GM12878 (cell line): ENCODE measurements around the gene SORCS2. TPM values are rescaled to one million over a fixed set of nuclear protein-coding genes. Genes with fewer than 3 reads are reported as not detected.

Experiments used
- ATAC-seq: fragments of 200-7000 bp; cut with Tn5 transposase; 3 replicates; pipeline ENCODE4 v1.9.1; 2020; ENCODE audit warnings: mild to moderate bottlenecking, moderate library complexity
- BruUV-seq: library from RNA; stranded (reverse); fragments of 400-500 nt; replicated peaks from 2 replicates; lab custom pipeline; 2021; lab: Mats Ljungman, UMichigan
- CTCF ChIA-PET: fragments of 300-600 bp; sonication (Branson Sonifier 250); formaldehyde crosslinking; extraction: SDS; loops from one replicate; lab custom pipeline; 2021; ENCODE audit warnings: inconsistent platforms; lab: Yijun Ruan, JAX
- POLR2A ChIA-PET: fragments of 350-600 bp; formaldehyde crosslinking; extraction: SDS; loops from one replicate; lab custom pipeline; 2021; ENCODE audit warnings: inconsistent platforms; lab: Charles Lee
- RAD21 ChIA-PET: fragments of 300-600 bp; sonication (Branson Sonifier 250); formaldehyde crosslinking; loops from one replicate; lab custom pipeline; 2023; ENCODE audit warnings: antibody characterized with exemption; ENCODE audit not compliant: unreplicated experiment; lab: Charles Lee
- SMC1A ChIA-PET: fragments of 300-600 bp; sonication (Branson Sonifier 250); formaldehyde crosslinking; loops from one replicate; lab custom pipeline; 2023; ENCODE audit not compliant: unreplicated experiment, uncharacterized antibody; lab: Charles Lee
- DNase-seq: peaks from one replicate; pipeline ENCODE4 v3.0.0-alpha.2; 2011; ENCODE audit warnings: low read depth, low spot score
- FAIRE-seq: peaks from 3 replicates; lab custom pipeline; 2011; peaks lifted over from hg19 to GRCh38; lab: Jason Lieb, UNC
- H2AFZ ChIP-seq: 2 replicates; pipeline ENCODE4 v1.6.0; 2011; ENCODE audit warnings: low read depth, low read length, control low read depth; ENCODE audit not compliant: control insufficient read depth
- H3K27ac ChIP-seq: 2 replicates; pipeline ENCODE4 v1.5.1; 2011; ENCODE audit warnings: control low read depth; ENCODE audit not compliant: control insufficient read depth, insufficient read depth
- H3K27me3 ChIP-seq, 2 experiments: replicated peaks in 1 of 2; 2 replicates each; pipeline versions ENCODE4 v1.6.0 to v1.6.1; 2011; ENCODE audit warnings: low read length in 1 of 2; ENCODE audit not compliant: control insufficient read depth in 2 of 2, insufficient read depth in 2 of 2
- H3K36me3 ChIP-seq, 2 experiments: 2 replicates each; pipeline ENCODE4 v1.5.1; 2011; ENCODE audit warnings: low read length in 1 of 2; ENCODE audit not compliant: control insufficient read depth in 2 of 2, insufficient read depth in 2 of 2
- H3K4me1 ChIP-seq: 2 replicates; pipeline ENCODE4 v1.6.1; 2011; ENCODE audit warnings: mild to moderate bottlenecking, low read length, moderate library complexity, mixed read lengths; ENCODE audit not compliant: control insufficient read depth, insufficient read depth
- H3K4me2 ChIP-seq: 2 replicates; pipeline ENCODE4 v1.6.0; 2011; ENCODE audit warnings: control low read depth; ENCODE audit not compliant: control insufficient read depth, insufficient read depth
- H3K4me3 ChIP-seq: fragments of 200-600 bp; sonication (generic); 2 replicates; pipeline ENCODE4 v1.5.1; 2016
- H3K79me2 ChIP-seq: 2 replicates; pipeline ENCODE4 v1.6.0; 2011; ENCODE audit warnings: low read length; ENCODE audit not compliant: control insufficient read depth, insufficient read depth
- H3K9ac ChIP-seq: 2 replicates; pipeline ENCODE4 v1.8.0; 2011; ENCODE audit warnings: low read length, control low read depth, mixed read lengths; ENCODE audit not compliant: control insufficient read depth, insufficient read depth
- H3K9me3 ChIP-seq: replicated peaks from 3 replicates; pipeline ENCODE4 v1.5.1; 2011; ENCODE audit warnings: mild to moderate bottlenecking, low read length; ENCODE audit not compliant: control insufficient read depth, insufficient read depth
- H4K20me1 ChIP-seq: 2 replicates; pipeline ENCODE4 v1.6.0; 2011; ENCODE audit not compliant: control insufficient read depth, insufficient read depth
- BMI1 ChIP-seq: fragments of 450-650 bp; IDR thresholded peaks from 2 replicates; pipeline ENCODE4 v1.6.1; 2016; ENCODE audit warnings: mild to moderate bottlenecking, moderate library complexity, borderline replicate concordance
- CUX1 ChIP-seq: IDR thresholded peaks from 2 replicates; pipeline ENCODE4 v1.6.1; 2012; ENCODE audit warnings: improper control_type of control experiment, low read depth, low read length; ENCODE audit not compliant: insufficient replicate concordance
- HDAC6 ChIP-seq: fragments of 200-600 bp; sonication (generic); IDR thresholded peaks from one replicate; pipeline ENCODE4 v1.8.0; 2017; ENCODE audit warnings: antibody characterized with exemption; ENCODE audit not compliant: unreplicated experiment
- KDM1A ChIP-seq: fragments of 200-600 bp; sonication (generic); IDR thresholded peaks from 2 replicates; pipeline ENCODE4 v1.6.1; 2016; ENCODE audit warnings: borderline replicate concordance
- NFIC ChIP-seq: IDR thresholded peaks from 2 replicates; pipeline ENCODE4 v1.6.1; 2012; ENCODE audit warnings: low read depth, mild to moderate bottlenecking, inconsistent platforms, low read length, moderate library complexity
- NFYA ChIP-seq: IDR thresholded peaks from 2 replicates; pipeline ENCODE4 v1.6.1; 2011; ENCODE audit warnings: low read depth, mild to moderate bottlenecking, low read length, improper control_type of control experiment, borderline replicate concordance
- SMC3 ChIP-seq: IDR thresholded peaks from 2 replicates; pipeline ENCODE4 v1.6.1; 2011; ENCODE audit warnings: low read length, improper control_type of control experiment, borderline replicate concordance
- WRNIP1 ChIP-seq: IDR thresholded peaks from 2 replicates; pipeline ENCODE4 v1.6.1; 2011; ENCODE audit warnings: low read depth, low read length, improper control_type of control experiment, borderline replicate concordance
- ZSCAN29 ChIP-seq: fragments of 450-650 bp; IDR thresholded peaks from 2 replicates; pipeline ENCODE4 v1.6.1; 2017; ENCODE audit warnings: mild to moderate bottlenecking, moderate library complexity
- WGBS: methylation state at CpG from one replicate; pipeline ENCODE4 v1.1.6; 2016; ENCODE audit warnings: low lambda C conversion rate; ENCODE audit not compliant: insufficient replicate concordance, insufficient coverage; ENCODE audit errors: missing lambda C conversion rate; 5-methylcytosine and 5-hydroxymethylcytosine counted together
- in situ Hi-C: fragments of 300-500 bp; cut with MboI; formaldehyde crosslinking; loops from 9 replicates; pipeline ENCODE4 v1.14.3; 2018; ENCODE audit warnings: mixed read lengths
- intact Hi-C: fragments of 100-400 bp; cut with micrococcal nuclease; formaldehyde crosslinking; loops from one replicate; pipeline ENCODE4 v1.14.2; 2022; ENCODE audit not compliant: unreplicated experiment
- polyA plus RNA-seq, 11 experiments: library from polyadenylated mRNA; depleted of rRNA in 4 of 11; unstranded in 6 of 11; stranded (reverse) in 5 of 11; fragments of >200 nt; fragmentation: Nextera tagmentation in 4 of 11; fragmentation: Illumina TruSeq in 1 of 11; extraction: Ambion mirVana in 4 of 11; extraction: Trizol in 1 of 11; gene quantifications; 1 replicate in 1 of 11; 2 replicates in 10 of 11; pipeline versions ENCODE4 v1.2.1 to v1.2.3, GENCODE V29; 2011 to 2016; ENCODE audit warnings: inconsistent platforms in 2 of 11, missing spikeins in 2 of 11, low read depth in 1 of 11
- total RNA-seq, 4 experiments: library from RNA; depleted of rRNA in 3 of 4; stranded (reverse); fragments of >200 nt in 3 of 4; fragmentation: Illumina TruSeq in 1 of 4; extraction: Trizol in 1 of 4; gene quantifications; 2 replicates each; pipeline versions ENCODE4 v1.2.1 to v1.2.3, GENCODE V29; 2013 to 2021
- TF ChIP-seq, protein P1 (sequence below): fragments of 450-650 bp; IDR thresholded peaks from 2 replicates; pipeline ENCODE4 v1.6.1; 2017; ENCODE audit warnings: mild to moderate bottlenecking, moderate library complexity

The SORCS2 gene
- total and polyA plus RNA-seq, 10 of the 15 experiments (the other 5 are each of a cell fraction or from before 2014, with no cell fraction given): 0.01 to 0.15 (median 0.05) TPM; not detected in 5

GRCh38 chr4:7466904-7467303 lies 274.6 kb downstream of the SORCS2 start:
- in situ Hi-C loops (no loop called here), intact Hi-C loops (no loop called here)
- Histone ChIP-seq H3K4me3 (no peak overlapping the region), H4K20me1 (no peaks in the 10 kb centered on the region), H2AFZ (no peak overlapping the region), H3K79me2 (no peaks in the 10 kb centered on the region), H3K4me2 (no peak overlapping the region), H3K9me3 (no peaks in the 10 kb centered on the region), H3K27ac (no peak overlapping the region), H3K4me1 (no peaks in the 10 kb centered on the region), H3K9ac (no peak overlapping the region), H3K36me3 (no peaks in the 10 kb centered on the region), H3K27me3 (no peaks in the 10 kb centered on the region; a peak in 2 of 4 replicates)
- no peak for FAIRE-seq
- ChIA-PET POLR2A (no interaction called here), RAD21 (no interaction called here), CTCF (no interaction called here), SMC1A (no interaction called here)
- BruUV-seq: no TSS peak
- no peak for ATAC-seq
- 7% methylated on average over 7 of the region's 7 CpGs for WGBS
- TF ChIP-seq NFIC (no peak), CUX1 (no peak), ZSCAN29 (no peak), SMC3 (no peak), NFYA (no peak), HDAC6 (no peak), KDM1A (no peak), BMI1 (no peak), WRNIP1 (no peak)
- TF ChIP-seq, protein P1, sequence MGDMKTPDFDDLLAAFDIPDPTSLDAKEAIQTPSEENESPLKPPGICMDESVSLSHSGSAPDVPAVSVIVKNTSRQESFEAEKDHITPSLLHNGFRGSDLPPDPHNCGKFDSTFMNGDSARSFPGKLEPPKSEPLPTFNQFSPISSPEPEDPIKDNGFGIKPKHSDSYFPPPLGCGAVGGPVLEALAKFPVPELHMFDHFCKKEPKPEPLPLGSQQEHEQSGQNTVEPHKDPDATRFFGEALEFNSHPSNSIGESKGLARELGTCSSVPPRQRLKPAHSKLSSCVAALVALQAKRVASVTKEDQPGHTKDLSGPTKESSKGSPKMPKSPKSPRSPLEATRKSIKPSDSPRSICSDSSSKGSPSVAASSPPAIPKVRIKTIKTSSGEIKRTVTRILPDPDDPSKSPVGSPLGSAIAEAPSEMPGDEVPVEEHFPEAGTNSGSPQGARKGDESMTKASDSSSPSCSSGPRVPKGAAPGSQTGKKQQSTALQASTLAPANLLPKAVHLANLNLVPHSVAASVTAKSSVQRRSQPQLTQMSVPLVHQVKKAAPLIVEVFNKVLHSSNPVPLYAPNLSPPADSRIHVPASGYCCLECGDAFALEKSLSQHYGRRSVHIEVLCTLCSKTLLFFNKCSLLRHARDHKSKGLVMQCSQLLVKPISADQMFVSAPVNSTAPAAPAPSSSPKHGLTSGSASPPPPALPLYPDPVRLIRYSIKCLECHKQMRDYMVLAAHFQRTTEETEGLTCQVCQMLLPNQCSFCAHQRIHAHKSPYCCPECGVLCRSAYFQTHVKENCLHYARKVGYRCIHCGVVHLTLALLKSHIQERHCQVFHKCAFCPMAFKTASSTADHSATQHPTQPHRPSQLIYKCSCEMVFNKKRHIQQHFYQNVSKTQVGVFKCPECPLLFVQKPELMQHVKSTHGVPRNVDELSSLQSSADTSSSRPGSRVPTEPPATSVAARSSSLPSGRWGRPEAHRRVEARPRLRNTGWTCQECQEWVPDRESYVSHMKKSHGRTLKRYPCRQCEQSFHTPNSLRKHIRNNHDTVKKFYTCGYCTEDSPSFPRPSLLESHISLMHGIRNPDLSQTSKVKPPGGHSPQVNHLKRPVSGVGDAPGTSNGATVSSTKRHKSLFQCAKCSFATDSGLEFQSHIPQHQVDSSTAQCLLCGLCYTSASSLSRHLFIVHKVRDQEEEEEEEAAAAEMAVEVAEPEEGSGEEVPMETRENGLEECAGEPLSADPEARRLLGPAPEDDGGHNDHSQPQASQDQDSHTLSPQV: no peak
- DNase-seq: no peak
